GM19238 (cell line): Measurements from ENCODE around the gene GDPGP1.

ENCODE experiments used
- DNase-seq: peaks from one replicate; pipeline ENCODE4 v3.0.0; 2011; ENCODE audit warnings: low spot score; ENCODE audit not compliant: insufficient read length

The GDPGP1 gene

DNA sequence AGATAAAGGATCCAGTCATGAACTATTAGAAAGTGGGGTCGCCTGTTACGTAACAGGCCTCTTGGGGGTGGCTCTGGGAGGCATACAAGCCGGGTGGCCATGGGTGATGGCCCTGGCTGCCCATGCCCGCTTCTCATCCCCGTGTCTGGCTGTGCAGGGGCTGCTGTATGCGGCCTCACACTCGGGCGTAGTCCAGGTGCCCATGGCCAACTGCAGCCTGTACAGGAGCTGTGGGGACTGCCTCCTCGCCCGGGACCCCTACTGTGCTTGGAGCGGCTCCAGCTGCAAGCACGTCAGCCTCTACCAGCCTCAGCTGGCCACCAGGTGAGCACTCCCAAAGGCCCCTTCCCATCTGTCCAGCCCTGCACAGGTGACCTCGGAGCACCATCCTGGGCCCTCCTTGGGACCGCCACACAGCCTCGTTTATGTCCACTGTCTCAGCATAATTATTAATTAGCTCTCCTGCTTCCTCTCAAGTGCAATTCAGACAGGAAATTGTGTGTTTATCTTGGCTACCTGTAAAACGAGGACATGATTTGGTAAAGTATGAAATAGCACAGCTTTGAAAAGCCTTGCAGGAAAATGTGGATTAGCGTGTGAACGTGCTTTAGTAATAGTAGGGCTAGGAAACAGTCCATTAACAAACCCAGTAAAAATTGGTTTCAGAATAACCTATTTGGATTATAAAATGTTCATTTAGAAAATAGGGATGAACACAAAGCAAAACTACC, 8.3 kb upstream of the GDPGP1 start:
- DNase-seq = no peak

DNA sequence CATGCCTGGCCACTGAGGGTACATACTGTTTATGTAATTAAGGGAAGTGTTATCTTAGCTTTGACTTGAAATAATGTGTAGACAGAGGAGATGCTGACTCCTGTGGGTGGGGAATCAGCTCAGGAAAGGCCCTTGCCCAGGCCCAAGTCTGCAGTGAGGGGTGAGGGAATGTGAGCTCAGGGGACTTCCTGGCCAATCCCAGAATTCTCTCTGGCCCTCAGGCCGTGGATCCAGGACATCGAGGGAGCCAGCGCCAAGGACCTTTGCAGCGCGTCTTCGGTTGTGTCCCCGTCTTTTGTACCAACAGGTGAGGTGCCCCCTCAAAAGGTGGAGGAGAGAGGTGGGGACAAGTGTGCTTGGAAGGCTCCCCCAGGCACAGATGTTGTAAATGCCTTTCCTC, 6.7 kb upstream of the GDPGP1 start:
- DNase-seq = no peak

DNA sequence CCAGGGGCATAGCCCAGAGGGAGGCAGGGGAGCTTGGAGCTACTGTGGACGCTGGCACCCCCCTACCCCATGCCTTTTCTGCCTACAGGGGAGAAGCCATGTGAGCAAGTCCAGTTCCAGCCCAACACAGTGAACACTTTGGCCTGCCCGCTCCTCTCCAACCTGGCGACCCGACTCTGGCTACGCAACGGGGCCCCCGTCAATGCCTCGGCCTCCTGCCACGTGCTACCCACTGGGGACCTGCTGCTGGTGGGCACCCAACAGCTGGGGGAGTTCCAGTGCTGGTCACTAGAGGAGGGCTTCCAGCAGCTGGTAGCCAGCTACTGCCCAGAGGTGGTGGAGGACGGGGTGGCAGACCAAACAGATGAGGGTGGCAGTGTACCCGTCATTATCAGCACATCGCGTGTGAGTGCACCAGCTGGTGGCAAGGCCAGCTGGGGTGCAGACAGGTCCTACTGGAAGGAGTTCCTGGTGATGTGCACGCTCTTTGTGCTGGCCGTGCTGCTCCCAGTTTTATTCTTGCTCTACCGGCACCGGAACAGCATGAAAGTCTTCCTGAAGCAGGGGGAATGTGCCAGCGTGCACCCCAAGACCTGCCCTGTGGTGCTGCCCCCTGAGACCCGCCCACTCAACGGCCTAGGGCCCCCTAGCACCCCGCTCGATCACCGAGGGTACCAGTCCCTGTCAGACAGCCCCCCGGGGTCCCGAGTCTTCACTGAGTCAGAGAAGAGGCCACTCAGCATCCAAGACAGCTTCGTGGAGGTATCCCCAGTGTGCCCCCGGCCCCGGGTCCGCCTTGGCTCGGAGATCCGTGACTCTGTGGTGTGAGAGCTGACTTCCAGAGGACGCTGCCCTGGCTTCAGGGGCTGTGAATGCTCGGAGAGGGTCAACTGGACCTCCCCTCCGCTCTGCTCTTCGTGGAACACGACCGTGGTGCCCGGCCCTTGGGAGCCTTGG, 5.9 kb upstream of the GDPGP1 start:
- no peak for DNase-seq

DNA sequence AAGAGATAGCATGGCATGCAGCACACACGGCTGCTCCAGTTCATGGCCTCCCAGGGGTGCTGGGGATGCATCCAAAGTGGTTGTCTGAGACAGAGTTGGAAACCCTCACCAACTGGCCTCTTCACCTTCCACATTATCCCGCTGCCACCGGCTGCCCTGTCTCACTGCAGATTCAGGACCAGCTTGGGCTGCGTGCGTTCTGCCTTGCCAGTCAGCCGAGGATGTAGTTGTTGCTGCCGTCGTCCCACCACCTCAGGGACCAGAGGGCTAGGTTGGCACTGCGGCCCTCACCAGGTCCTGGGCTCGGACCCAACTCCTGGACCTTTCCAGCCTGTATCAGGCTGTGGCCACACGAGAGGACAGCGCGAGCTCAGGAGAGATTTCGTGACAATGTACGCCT, 5.0 kb upstream of the GDPGP1 start:
- DNase-seq = no peak

DNA sequence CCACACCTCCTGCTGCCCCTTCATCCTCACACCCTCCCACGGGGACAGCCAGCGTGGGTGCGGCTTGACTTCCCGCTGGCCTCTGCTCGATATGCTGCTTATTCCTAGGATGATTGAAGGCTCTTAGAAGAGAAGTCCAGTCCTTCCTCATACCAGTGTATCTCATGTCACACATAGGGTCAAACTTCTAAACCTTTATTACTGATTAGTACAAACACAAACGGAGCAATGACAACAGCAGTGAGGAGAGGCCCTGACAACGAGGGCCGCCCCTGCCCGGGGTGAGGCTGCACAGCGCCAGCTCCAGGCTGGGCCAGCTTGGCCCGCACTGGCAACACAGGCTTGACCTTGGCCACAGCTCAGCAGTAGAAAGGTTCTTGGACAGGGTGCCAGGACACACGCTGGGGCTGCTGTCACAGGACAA, 3.9 kb upstream of the GDPGP1 start:
- no peak for DNase-seq

DNA sequence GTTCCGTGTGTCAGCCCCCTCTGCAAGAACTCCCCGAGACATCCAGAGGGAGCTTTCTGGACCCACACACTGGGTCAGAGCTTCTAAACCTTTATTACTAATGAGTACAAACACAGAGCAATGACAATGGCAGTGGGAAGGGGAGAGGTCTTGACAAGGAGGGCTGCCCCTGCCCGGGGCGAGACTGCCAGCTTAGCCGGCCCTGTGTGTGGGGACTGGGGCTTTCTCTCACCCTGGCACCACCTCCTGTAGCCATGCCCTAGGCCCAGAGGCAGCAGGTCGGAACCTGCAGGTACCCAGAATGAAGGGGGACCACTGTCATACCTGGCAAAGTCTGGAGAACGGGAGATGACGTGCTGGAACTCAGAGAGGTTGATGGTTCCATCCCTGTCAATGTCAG, 3.4 kb upstream of the GDPGP1 start:
- no peak for DNase-seq

DNA sequence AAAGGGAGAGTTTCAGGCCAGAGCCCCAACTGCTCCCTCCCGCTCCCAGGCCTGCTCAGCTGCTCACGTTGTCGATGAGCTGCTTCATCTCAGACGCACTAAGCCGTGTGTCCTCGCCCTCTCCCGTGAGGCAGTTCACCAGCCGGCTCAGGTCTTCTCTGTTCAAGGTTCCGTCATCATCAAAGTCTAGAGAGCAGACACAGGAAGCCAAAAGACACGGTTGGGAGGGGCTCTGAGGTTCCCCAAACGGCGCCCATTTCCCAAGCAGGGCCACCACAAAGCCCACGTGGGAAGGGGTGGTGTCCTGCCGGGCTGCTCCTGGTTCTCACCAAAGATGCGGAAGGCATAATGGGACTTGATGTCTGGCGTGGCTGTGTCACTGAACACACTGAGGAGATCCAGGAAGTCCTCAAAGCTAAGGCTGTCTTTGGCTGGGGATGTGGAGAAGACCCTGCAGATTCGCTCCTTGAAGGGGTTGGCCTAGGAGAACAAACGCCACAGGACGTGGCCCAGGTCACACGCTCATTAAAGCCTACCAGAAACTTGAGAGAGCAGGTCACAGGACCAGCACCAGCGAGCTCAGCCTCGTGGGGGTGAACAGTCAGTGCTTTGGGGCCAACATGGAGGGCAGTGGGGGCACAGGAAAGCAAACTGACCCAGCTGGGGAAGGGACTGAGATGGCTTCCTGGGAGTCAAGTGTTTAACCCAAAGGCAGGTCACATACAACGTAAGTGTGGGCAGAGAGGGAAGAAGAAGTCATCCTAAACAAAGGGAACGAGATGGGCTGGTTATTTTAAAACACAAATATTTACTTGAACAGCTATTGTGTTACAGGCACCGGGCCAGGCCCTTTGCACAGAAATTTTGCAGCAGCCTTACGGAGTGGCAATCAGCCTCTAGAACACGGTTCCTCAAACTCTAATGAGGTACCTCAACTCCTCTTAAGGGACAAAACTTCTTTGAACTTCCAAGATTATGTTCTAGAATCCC, 2.7 kb upstream of the GDPGP1 start:
- no peak for DNase-seq

DNA sequence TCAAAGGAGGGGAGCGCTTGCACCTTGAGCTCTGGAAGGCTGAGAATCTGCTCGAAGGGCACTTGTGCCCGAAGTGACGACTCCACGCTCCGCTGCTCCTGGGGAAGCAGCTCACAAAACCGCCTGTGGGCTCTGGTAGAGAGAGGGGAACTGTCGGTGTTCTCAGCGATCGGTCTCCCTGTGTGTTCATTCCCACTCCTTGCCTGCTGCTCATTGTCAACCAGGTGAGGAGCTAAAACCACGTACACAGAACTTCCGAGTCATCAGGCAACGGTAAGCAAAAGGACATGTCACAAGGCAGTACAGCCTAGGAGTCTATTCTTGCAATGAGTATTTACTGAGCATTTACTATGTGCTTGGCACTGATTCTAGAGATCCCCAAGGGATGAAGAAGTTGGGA, 1.8 kb upstream of the GDPGP1 start:
- no peak for DNase-seq

DNA sequence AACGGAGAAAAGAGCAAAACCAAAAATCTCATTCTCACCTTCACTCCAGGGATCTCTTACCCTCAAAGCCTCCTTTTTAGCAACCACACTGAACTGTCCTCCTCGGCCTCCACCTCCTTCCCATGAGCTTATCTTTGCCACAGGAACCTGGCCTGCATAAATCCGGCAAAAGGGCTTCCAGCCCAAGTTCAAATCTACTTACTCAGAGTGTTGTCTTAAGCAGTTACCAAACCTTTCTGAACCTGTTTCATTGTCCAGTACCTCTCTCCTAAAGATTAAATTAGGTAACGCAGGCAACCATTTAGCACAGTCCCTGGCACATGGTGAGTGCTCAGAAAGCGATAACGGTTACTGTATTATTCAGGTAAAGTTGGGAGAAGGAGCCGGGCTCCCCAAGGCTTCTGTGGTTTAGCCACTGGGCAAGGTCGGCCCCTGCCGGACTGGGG, 1.0 kb upstream of the GDPGP1 start:
- DNase-seq = no peak

DNA sequence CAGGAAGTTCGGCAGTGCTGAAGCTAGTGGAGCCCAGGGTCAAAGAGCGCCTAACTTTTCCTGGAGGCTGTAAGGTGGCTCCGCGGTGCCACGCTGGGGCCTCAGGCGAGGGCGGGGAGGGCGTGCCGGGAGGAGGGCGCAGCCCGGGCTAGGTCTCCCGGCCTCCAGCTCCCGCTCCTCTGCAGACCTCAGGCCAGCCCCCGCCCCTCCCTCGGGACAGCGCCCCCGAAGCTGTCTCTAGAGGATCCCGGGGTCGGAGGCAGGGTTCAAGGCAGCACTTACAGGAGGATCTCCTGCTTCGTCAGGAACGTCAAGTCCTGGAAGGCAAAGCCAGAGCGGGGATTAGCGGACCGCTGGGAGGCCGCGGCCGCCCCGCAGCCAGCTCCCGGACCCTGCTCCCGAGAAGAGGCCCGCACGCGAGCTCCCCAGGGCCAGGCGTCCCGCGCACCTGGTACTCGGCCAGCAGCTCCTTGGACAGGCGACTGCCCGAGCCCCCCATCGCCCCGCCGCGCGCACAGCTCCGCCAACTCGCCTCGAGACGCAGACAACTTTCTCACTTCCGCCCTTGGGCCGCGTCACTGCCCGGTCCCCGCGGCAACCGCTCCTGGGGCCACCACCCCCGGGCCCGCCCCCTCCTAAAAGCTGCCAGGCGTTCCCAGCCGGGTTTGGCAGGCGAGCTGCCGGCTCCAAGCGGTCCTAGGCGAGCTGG, 468 bp upstream of the GDPGP1 start, which contains the start of gene CIB1:
TSS of gene CIB1 (minus strand) at position 555 of the 709 bp plus-strand sequence. CDS start at position 499, 56 bp downstream.
- no peak for DNase-seq

DNA sequence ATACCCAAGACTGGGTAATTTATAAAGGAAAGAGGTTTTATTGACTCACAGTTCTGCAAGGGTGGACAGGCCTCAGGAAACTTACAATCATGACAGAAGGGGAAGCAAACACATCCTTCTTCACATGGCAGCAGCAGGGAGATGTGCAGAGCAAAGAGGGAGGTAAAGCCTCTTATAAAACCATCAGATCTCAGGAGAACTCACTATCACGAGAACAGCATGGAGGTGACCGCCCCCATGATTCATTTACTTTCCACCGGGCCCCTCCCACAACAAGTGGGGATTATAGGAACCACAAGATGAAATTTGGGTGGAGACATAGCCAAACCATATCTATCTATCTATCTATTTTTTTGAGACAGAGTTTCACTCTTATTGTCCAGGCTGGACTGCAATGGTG, 5.4 kb downstream of the GDPGP1 start:
- no peak for DNase-seq

DNA sequence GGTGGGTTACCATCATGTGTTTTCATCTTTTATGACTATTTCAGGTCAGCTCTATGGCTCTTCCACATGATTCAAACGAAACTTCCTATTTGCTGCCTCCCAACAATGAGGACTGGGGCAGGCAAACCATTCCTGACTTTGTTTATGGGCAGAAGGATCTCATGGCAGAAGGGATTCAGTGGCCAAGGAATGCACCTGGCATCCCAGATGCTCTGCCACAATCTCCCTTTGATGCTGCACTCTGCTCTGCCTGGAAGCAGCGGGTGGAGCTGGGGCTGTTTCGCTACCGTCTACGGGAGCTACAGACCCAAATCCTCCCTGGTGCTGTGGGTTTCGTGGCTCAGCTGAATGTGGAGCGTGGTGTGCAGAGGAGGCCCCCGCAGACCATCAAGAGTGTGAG, 6.8 kb downstream of the GDPGP1 start:
- DNase-seq = no peak

DNA sequence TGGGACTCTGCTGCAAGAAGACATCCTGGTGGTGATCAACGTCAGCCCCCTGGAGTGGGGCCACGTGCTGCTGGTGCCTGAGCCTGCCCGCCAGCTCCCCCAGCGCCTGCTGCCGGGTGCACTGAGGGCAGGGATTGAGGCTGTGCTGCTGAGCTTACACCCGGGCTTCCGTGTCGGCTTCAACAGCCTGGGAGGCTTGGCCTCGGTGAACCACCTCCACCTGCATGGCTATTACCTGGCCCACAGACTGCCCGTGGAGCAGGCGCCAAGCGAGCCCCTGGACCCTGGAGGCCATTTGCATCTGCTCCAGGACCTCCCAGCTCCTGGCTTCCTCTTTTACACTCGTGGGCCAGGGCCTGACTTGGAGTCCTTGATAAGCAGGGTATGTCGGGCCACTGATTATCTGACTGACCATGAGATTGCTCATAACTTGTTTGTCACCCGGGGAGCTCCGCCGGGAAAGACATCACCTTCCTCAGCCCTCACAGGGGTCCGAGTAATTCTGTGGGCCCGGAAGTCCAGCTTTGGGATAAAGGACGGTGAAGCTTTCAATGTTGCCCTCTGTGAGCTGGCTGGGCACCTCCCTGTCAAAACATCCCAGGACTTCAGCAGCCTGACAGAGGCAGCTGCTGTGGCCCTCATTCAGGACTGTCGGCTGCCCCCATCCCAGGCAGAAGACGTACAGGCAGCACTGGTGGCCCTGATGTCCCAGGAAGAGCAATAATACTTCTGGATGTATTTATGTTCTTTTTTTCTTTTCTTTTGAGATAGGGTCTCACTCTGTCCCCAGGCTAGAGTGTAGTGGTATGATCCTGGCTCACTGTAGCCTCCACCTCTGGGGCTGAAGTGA, 7.6 kb downstream of the GDPGP1 start:
- no peak for DNase-seq

DNA sequence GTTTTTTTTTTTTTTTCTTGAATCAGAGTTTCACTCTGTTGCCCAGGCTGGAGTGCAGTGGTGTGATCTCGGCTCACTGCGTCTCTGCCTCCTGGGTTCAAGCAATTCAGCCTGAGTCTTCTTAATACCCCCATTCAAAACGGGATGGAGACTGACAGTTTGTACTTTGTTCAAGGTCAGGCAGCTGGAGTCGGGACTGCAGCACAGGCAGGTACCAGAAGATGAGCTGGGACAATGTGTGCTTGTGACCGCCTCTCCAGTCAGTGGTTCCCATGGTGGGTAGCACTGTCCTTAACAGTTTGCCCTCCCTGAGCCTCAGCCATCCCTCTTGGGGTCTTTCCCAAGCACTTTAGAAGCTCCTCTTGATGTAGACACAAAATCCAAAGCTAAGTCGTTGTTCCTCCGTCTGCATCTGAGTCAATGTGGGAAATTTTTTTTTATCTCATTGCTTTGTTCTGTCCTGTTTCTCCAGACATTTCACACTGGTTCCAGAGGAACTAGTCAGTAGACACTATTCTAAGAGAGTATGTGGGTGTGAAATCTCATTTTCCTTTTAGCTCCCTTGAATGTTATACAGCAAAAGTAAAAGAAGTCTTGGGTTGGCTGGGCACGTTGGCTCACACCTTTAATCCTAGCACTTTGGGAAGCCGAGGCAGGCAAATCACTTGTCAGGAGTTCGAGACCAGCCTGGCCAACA, 10.1 kb downstream of the GDPGP1 start:
- no peak for DNase-seq

DNA sequence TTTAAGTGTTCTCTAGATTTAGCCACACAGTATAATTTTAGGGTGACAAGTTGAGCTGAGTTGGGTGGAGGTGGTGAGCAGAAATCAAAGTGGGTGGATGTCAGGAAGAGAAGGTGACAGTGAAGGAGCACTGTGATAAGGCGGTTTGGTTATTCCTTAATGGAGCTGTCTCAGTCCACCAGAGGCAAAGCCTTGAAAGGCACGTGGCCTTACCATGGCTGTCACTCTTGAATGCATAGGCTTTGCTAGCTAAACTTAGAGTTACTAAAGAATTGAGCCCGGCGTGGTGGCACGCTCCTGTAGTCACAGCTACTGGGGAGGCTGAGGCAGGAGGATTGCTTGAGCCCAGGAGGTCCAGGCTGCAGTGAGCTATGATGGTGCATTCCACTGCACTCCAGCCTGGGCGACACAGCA, 14.8 kb downstream of the GDPGP1 start:
- DNase-seq = no peak

DNA sequence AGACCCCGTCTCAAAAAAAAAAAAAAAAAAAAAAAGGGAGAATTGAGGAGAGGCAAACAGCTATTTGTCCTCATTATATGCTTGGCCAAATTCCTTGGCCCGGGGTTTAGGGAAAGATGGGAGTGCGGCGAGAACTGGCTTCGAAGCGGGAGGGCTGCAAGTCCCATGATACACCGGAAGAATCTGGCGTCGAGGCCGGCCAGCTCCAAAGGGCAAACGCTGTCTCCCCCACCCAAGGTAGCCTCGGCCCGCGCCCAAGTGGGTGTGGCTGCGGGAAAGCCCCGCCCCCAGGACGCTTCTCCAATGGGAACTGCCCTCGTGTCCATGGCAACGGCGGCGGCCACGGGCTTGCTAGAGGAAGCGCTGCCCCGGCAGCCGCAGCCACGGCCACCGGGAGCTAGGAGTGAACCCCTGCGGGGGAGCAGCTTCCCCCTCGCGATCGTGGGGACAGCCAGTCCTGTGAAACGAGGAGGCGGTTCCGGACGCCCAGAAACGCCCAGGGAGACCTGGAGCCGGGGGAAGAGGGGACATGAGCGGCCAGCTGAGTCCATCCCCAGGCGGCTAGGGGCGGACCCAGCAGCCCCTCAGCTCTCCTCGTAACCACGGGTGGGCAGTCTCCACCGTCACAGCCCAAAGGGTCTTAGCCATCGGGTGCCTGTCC, 15.3 kb downstream of the GDPGP1 start, which contains the start of gene TTLL13:
TSS of gene TTLL13 (plus strand) at position 354 of the 661 bp plus-strand sequence. CDS start 1,075 bp downstream, outside the sequence.
- no peak for DNase-seq

DNA sequence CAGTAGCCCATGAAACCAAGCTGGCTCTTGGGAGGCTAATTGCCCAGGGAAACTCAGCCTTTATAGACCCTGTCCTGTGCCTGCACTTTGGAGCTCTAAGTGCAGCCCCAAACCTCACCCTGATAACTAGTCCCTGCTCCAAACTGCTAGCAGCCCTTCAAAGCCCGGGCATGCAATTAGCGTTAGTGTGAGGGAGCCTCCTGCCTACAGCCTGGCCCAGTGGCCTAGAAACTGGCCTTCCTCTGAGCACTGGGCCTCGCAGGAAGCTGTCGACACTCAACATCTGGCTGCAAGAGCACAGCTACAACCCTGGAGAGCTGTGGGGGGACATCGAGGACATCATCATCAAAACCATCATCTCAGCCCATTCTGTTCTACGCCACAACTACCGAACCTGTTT, 23.8 kb downstream of the GDPGP1 start:
- DNase-seq = no peak

DNA sequence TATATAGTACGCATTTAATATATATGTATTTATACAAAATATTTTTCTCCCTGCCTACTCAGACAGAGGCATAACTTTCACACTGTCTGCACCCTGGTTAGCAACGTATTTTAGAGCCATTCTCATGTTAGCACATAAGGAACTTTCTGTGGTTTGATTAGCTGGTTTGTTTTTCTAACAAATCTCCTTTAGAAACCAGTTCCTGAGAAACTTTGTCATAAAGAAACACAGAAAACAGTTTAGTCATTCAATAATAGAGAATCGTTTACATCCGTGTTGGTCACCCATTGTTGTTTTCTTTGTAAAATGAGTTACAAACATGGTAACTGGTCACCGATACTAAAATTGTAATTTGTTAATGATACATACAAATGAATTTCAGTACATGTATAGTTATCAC, 25.5 kb downstream of the GDPGP1 start:
- DNase-seq = peak; percentile 12
